DOHH2 (cell line): ENCODE measurements around the gene CLEC17A.

Experiments used
- EZH2phosphoT487 ChIP-seq: fragments of 200-600 bp; sonication (generic); IDR thresholded peaks from 2 replicates; pipeline ENCODE4 v1.6.1; 2017; ENCODE audit warnings: borderline replicate concordance, mild to moderate bottlenecking, antibody characterized with exemption, low read length, moderate library complexity, mixed read lengths
- TF ChIP-seq, protein P1 (sequence below): fragments of 200-600 bp; sonication (generic); IDR thresholded peaks from one replicate; pipeline ENCODE4 v1.5.1; 2014; ENCODE audit warnings: antibody characterized with exemption, mild to moderate bottlenecking, low read depth, low read length; ENCODE audit not compliant: poor library complexity, severe bottlenecking

GRCh38 chr19:14556662-14557188, 26.2 kb upstream of the CLEC17A start:
- TF ChIP-seq, protein P1, sequence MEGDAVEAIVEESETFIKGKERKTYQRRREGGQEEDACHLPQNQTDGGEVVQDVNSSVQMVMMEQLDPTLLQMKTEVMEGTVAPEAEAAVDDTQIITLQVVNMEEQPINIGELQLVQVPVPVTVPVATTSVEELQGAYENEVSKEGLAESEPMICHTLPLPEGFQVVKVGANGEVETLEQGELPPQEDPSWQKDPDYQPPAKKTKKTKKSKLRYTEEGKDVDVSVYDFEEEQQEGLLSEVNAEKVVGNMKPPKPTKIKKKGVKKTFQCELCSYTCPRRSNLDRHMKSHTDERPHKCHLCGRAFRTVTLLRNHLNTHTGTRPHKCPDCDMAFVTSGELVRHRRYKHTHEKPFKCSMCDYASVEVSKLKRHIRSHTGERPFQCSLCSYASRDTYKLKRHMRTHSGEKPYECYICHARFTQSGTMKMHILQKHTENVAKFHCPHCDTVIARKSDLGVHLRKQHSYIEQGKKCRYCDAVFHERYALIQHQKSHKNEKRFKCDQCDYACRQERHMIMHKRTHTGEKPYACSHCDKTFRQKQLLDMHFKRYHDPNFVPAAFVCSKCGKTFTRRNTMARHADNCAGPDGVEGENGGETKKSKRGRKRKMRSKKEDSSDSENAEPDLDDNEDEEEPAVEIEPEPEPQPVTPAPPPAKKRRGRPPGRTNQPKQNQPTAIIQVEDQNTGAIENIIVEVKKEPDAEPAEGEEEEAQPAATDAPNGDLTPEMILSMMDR = peak; percentile 95
- no peak for TF ChIP-seq EZH2phosphoT487
